HG03442 (cell line): ENCODE measurements around the gene MFAP3.
"Not testable (repeated sequence)": the region's sequence is repeated elsewhere in the genome, so short reads cannot be mapped to it uniquely, and the experiment has no call there.

Experiments
- ATAC-seq: cut with Tn5 transposase; IDR thresholded peaks from one replicate; pipeline ENCODE4 v1.9.1; 2021; ENCODE audit warnings: mild to moderate bottlenecking, moderate library complexity; ENCODE audit not compliant: unreplicated experiment

MFAP3 gene

DNA sequence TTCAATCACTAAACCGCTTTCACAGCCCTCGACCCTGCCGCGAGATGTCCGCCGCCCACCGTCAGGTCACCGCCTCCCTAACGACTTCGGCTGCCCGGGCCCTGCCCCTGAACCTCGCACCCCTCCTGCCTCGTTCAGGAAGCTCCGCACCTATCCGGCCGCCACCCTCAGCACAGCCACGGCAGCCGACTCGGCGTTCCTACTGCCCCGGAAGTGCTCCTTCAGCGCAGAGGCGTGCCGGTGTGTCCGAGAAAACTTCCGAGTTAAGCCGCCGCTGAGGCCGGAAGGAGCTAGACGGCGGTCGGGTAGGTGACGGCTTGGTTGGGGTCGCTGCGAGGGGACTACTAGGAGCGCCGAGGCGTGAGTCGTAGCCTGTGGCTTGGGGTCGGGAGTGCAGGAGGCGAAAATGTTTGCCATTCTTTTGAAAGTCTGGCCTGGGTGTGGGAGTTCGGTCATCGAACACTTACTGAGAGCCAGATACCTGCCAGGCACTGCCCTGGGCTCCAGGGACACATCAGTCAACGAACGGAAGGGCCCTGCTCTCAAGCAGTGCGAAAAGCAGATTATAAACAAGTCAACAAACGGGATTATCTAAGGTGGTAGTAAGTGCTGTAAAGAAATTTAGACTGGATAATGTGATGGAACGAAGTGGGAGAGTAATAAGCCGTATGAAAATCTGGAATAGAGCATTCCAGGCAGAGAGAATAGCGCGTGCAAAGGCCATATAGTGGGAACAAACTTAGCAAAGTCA is at the start of gene MFAP3, which contains the start of gene FAM114A2:
Gene MFAP3, plus strand, starts transcription at position 261 of the 751 bp plus-strand sequence. CDS start 10,756 bp downstream, outside the sequence.
Gene FAM114A2, minus strand, starts transcription at position 204 of the 751 bp plus-strand sequence. CDS start 3,957 bp downstream, outside the sequence.
- peak; percentile 98 for ATAC-seq

DNA sequence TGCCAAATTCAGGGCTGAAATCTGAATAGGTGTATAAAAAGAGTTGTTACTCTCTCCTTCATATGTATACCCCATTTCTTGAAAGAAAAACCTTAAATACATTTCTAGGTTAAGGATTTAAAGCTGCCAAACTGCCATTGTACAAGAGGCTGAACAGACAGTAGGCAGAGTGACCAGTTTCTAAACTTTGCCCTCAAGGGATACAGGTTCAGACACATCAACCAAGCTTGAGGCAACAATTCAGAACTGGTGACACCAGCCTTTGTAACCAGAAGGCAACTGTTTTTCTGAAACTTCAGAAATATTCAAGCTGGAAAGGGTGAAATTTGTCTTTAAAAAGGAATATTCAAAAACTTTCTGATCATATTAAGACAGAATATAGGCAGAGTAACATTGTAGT is 47.6 kb upstream of the MFAP3 start:
- ATAC-seq: no peak

DNA sequence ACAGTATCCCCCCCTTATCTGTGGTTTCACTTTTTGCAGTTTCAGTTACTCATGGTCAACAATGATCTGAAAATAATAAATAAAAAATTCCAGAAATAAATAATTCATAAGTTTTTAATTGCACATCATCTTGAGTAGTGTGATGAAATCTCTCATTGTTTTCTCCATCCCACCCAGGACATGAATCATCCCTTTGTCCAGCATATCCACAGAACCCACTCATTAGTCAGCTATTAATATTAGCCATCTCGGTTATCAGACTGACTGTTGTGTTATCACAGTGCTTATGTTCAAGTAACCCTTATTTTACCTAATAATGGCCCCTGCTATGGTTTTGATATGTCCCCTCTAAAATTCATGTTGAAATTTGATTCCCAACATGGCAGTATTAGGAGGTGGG is 40.8 kb upstream of the MFAP3 start:
- ATAC-seq: no peak

DNA sequence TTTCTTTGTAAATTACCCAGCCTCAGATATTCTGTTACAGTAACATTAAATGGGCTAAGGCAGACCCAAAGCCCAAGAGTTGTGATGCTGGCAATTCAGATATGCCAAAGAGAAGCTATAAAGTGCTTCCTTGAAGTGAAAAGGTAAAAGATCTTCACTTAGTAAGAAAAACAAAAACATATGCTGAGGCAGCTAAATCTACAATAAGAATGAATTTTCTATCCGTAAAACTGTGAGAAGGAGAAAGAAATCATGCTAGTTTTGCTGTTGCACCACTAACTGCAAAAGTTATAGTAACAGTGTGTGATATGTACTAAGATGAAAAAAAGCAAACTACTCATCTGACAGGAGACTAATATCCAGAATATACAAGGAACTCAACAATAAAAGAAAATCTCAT is 40.0 kb upstream of the MFAP3 start:
- ATAC-seq: no peak

DNA sequence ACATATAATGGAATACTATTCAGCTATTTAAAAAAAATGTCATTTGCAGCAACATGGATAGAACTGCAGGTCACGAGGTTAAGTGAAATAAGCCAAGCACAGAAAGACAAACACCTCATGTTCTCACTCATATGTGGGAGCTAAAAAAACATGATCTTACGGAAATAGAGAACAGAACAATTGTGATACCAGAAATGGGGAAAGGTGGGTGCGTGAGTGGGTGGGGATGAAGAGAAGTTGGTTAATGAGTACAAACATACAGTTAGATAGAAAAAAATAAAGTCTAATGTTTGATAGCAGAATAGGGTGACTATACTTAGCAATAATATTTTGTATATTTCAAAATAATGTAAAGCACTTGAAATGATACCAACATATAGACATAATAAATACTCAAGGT is 38.8 kb upstream of the MFAP3 start:
- no peak for ATAC-seq

DNA sequence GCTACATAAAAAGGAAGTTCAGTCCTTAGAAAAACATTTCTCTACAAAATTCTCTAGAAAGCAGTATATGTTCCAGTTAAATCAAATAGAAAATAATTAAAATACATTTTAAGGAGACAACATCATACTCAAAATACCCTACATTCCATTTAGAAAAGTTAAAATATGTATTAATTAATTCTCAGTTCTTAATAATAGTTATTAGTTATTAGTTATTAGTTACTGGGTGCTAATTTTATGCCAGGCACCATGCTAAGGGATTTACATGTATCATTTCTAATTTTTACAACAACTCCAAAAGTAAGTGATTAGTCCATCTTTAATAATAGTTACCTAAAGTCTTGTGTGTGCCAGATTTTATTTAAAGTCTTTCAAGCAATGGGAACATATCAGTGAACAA is 38.1 kb upstream of the MFAP3 start:
- no peak for ATAC-seq

DNA sequence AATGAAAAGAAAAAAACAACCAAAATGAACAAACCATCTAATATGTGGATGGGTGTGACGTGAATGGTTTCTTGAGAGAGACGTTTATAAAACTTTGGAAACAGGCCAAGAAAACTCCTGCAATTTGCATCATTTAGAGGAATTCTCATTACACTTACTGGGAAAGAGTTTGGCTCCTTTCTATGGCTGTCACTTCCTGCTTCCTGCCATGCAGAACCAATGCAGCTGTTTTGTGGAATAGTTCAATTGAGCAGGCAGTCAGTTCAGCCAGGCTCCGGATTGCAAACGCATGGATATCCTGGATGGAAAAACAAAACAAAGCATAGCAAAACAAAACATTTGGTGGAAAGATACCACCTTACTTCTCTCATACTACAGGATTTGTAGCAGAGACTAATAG is 36.7 kb upstream of the MFAP3 start:
- ATAC-seq: no peak

DNA sequence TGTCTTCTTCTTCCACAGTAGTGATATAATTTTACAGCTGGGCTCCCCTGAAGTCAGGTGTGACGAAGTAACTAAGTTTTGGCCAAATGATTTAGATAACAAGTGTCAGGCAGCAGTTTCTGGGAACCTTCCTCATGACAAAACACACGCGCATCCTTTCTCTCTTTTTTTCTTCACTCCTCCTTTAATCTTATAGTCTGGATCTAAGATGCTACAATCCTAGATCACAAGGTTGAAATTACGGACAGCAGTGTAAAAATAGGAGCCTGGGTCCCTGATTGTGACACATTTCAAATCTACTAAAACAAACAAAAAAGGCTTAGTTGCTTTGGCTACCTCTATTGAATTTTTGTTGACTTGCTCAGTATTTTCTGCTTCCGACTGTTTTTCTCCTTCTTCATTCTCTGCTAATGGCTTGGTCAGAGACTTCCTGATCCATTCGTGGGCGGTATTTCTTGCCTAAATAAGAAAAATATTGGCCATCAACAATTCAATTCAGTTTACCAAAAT is 36.2 kb upstream of the MFAP3 start:
- ATAC-seq: no peak

DNA sequence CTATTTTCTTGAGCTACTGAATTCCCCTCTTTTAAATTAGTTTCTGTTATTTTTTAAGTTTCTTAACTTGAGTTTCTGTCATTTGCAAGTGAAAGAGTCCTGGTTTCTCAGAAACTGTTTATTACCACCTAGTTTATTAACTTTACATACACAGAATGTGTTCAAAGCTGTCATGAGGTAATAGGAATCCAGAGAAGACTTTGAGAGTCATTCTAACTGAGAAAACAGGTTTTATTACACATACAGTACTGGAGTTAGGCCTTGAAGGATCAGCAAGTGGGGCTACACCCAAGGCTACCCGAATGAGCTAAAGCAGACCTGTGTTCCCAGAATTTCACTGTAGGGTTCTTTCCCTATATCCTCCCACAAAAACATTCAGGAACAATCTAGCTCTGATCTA is 33.1 kb upstream of the MFAP3 start:
- ATAC-seq: no peak

DNA sequence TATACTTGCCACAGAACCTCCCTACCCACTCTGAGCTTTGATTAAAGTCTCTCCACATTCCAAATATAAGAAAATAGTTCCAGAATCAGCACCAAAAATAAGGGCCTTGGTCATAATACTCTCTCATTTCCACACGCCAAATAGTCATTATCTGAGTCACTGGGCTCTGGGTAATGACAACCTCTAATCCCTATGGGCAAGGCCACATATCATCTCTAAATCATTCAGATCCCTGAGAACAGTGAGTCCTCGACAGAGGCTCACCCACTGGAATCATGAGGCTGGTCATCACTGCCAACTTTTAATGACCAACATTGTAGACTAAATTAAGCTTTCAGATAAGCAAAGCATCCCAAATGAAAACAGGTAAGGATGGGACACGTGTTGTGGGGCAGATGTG is 28.1 kb upstream of the MFAP3 start:
- ATAC-seq: no peak

DNA sequence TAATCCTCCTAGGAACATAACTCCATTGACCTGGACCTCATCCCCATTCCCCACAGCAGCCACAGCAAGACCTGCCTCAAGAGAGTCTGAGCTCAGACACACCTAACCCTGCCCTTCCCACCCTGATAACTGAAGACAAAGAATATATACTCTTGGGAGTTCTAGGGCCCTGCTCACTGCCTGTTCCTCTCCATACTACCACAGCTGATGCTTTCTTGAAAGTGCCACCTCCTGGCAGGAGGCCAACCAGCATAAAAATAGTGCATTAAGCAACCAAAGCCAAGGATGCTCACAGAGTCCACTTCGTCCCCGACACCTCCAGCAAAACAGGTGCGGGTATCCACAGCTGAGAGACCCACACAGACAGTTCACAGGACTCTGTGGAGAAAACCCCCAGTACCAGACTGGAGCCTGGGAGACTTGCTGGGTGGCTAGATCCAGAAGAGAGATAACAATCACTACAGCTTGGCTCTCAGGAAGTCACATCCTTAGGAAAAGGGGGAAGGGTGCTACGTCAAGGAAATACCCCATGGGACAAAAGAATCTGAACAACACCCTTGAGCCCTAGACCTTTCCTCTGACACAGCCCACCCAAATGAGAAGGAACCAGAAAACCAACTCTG is 23.6 kb upstream of the MFAP3 start:
- no peak for ATAC-seq

DNA sequence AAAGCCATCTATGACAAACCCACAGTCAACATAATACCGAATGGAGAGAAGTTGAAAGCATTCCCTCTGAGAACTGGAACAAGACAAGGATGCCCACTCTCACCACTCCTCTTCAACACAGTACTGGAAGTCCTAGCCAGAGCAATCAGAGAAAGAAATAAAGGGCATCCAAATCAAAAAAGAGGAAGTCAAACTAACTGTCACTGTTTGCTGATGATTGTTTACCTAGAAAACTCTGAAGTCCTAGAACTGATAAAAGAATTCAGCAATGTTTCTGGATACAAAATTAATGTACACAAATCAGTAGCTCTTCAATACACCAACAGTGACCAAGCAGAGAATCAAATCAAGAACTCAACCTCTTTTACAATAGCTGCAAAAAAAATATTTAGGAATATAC is 19.8 kb upstream of the MFAP3 start:
- not testable (repeated sequence) for ATAC-seq

DNA sequence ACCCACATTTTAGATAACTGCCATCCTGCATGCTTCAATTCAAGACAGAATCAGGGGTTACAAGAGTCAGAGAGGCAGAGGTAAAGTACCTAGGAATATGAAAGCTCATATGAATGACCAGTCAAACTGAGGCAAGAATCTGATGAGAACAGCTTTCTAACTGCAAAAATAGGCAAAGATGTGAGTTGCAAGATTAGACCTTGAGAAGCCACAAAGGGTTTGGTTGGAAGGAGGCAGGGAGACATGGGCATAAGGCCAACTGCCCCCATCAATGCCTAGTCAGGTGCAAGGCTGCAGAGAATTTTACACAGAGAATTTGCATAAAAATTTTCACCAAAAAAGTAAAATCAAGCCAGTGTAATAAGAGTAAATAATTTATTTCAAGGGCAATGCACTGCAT is 12.8 kb upstream of the MFAP3 start:
- ATAC-seq: no peak

DNA sequence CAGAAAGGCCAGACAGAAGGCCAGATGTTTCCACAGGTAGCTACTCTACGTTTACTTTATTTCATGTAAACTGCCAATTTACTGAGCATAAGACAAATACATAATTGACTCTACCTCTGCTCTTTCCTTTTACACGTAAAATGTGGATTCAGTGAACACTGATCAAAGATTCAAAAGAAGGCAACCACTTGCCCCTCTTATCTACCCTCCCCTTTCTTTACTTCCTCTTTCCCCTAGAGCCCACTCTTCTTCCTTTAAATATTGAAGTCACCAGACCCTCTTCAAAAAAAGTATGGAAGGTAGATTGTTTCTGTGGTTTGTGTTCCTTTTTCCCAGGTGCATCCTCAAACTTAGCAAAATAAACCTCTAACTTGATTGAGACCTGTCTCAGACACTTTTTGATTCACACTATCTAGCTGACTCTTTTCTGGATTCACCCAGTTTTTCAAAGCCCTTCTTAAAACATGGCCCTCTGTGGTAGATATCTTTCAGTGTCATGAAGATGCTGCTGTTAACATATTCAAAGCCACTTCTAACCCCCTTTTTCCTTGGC is 6.8 kb upstream of the MFAP3 start:
- ATAC-seq: no peak

DNA sequence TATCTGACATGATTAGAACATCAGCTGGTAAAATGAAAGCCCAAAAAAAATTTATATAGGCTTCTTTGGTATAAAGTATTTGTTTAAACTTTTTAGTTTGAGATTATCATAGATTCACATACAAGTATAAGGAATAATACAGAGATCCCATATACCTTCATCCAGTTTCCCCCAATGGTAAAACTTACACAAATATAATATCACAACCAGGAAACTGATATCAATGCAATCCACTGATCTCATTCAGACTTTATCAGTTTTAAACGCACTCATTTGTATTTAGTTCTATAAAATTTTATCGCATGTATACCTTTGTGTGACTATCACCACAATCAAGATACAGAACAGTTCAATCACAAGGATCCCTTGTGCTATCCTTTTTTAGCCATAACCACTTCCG is 3.8 kb upstream of the MFAP3 start:
- no peak for ATAC-seq

DNA sequence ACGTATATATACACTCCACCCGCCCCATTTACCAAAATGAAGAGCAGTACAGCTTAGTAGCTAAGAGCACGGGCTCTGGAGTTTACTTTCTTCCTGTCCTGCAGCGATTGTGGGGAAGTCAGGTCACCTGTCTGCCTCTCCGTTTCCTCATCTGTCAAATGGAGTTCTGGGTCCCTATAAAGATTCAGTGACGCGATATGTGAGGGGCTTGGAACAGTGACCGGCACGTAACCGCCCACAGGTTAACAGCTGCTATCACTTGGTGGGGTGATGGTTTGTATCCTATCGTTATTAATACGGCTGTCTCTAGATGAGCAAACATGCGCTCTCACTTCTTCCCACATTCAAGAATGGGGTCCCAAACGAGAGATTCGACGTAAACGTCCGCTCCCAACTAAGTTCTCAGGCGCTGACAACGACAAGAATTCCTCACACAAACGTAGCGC is 483 bp upstream of the MFAP3 start:
- ATAC-seq: peak; percentile 48

DNA sequence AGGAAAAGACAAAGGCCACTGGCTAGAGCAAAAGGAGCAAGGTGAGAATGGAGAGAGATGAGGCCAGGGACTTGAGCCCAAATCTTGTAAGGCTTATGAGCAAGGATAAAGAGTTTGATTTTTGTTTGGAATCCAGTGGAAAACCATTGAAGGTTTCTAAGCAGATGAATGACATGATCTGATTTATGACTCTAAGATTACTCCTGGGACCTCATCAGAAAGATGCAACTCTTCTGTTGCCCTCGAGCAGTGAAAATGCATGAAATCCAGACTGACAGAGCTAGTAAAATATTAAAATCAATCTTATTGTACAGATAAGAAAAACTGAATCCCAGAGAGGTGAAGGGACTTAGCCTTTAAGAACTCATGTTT is 677 bp downstream of the MFAP3 start:
- no peak for ATAC-seq

DNA sequence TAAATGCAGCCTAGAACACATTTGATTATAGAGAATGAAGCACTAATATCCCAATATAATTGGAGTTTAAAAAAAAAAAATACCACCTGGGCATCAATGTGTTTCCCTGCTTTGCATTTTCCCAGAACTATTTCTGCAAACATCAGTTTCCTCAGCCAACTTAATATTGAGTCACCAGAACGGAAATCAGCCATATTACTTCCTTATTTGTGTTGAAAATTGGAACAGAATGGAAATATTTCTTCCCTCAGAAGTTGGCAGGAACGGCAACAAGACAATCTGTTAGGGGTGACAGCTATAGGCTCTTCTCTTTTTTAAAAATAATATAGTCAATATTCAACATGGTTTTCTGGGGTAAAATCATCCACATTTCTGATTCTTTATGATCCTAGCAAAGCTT is 4.0 kb downstream of the MFAP3 start:
- no peak for ATAC-seq

DNA sequence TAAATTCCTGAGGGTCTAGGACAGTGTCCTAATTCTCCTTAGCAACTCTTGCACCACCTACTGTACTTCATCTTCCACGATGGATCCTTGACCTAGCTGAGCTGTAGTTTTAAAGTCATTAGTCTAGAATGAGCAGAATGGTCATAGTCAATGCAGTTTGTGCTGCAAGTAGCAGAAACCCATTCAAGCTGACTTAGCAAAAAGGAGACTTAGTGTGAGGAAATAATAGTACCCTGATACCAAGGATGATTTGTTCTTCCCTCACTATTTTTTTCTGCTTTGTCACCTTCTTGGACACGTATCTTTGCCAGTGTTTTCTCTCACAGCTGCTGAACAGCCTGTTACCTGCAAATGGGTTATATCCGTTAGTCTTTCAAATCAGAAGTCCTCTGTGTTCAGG is 5.3 kb downstream of the MFAP3 start:
- ATAC-seq: no peak

DNA sequence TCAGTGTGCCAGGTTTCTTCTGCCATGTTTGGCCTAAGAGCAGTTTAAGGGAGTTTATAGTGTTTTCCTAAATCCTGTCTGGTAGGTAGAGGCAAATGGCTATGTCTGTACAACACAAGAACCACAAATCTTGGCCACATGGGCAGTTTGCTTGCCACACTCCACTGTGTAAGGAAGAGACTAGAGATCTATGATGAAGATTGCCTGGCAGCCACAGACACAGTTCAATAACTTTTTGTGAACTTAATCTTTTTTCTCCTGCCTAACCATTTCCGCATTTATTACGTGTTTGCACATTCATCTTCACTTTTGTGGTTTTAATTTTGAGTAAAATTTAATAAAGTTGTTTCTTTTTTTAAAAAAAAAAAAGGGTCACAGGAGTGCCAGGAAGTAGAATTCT is 5.8 kb downstream of the MFAP3 start:
- ATAC-seq: no peak

DNA sequence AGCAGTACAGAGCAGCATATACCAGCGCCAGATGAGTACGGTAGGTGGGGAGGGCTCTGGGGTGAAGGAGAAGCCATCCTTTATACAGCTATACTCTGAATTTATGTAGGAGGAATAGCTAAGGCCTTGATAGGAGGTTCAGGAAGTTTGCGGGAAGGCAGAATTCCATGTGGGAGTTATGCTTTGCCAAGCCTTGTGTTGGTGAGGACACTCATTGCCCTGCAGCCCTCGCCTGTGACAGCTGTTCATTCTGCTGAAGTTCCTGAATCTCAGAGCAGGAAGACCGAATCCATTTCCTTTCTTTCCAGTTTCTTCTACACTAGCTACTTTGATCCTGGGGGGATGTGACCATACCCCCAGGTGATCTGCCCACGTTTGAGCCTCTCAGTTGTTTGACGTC is 7.7 kb downstream of the MFAP3 start:
- ATAC-seq: no peak

DNA sequence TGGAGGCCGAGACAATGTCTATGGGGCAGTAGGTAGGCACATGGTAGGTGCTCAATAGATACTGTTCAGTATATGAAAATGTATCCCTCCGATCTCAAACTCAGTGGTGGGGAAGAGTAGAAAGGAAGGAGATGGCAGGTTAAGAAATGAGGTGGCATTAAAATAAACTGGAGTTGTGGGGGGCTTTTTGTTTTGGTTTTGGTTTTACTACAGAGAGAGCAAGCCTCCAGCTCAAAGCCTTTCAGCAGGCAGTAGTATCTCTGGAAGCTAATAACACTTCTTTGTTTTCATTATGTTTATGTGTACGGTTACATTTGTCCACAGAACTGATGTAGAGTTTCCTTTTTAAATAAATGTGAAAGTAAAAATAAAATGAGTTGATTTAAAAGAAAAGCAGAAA is 8.6 kb downstream of the MFAP3 start:
- ATAC-seq: no peak
